Kidney tubule cell (primary cell): ENCODE measurements around the gene CHCHD6.
A peak's percentile ranks its signal among the peaks of the same experiment; 100 is the strongest.

ENCODE experiments used
- DNase-seq: peaks from one replicate; pipeline ENCODE4 v3.0.0-alpha.2; 2018; ENCODE audit warnings: low spot score

Gene CHCHD6

GRCh38 chr3:126896067-126896441 lies 192.0 kb downstream of the CHCHD6 start:
- DNase-seq, result no peak

- DNase-seq, result no peak
Measured at GRCh38 chr3:126896968-126897367, 192.9 kb downstream of the CHCHD6 start.

GRCh38 chr3:126897943-126898342 lies 193.9 kb downstream of the CHCHD6 start:
- no peak for DNase-seq

- DNase-seq, result peak; percentile 19
Measured at GRCh38 chr3:126900859-126901540, 197.0 kb downstream of the CHCHD6 start.

- DNase-seq, result no peak
Measured at GRCh38 chr3:126901631-126902030, 197.6 kb downstream of the CHCHD6 start.

GRCh38 chr3:126903521-126903920 lies 199.5 kb downstream of the CHCHD6 start:
- DNase-seq, result no peak

- no peak for DNase-seq
Measured at GRCh38 chr3:126907557-126907956, 203.5 kb downstream of the CHCHD6 start.

GRCh38 chr3:126908752-126909275 lies 204.8 kb downstream of the CHCHD6 start:
- DNase-seq, result no peak

- no peak for DNase-seq
Measured at GRCh38 chr3:126910231-126910630, 206.2 kb downstream of the CHCHD6 start.

- peak; percentile 96 for DNase-seq
Measured at GRCh38 chr3:126911162-126912026, 207.4 kb downstream of the CHCHD6 start.

- DNase-seq, result no peak
Measured at GRCh38 chr3:126912027-126912422, 208.0 kb downstream of the CHCHD6 start.

- no peak for DNase-seq
Measured at GRCh38 chr3:126912491-126913195, 208.6 kb downstream of the CHCHD6 start.

GRCh38 chr3:126913524-126913923 lies 209.5 kb downstream of the CHCHD6 start:
- peak; percentile 87 for DNase-seq

- no peak for DNase-seq
Measured at GRCh38 chr3:126914226-126914625, 210.2 kb downstream of the CHCHD6 start.

- no peak for DNase-seq
Measured at GRCh38 chr3:126915015-126915414, 211.0 kb downstream of the CHCHD6 start.

GRCh38 chr3:126916546-126916945 lies 212.5 kb downstream of the CHCHD6 start:
- no peak for DNase-seq

- no peak for DNase-seq
Measured at GRCh38 chr3:126917232-126917804, 213.3 kb downstream of the CHCHD6 start.

- no peak for DNase-seq
Measured at GRCh38 chr3:126918355-126918821, 214.3 kb downstream of the CHCHD6 start.

GRCh38 chr3:126921085-126921824 lies 217.2 kb downstream of the CHCHD6 start:
- no peak for DNase-seq

- no peak for DNase-seq
Measured at GRCh38 chr3:126922466-126922865, 218.4 kb downstream of the CHCHD6 start.

- no peak for DNase-seq
Measured at GRCh38 chr3:126923423-126923822, 219.4 kb downstream of the CHCHD6 start.
